HG03196 (cell line): ENCODE data around the gene TNK1.

Experiments
- ATAC-seq: cut with Tn5 transposase; IDR thresholded peaks from one replicate; pipeline ENCODE4 v1.9.1; 2021; ENCODE audit not compliant: unreplicated experiment

The TNK1 gene

GRCh38 chr17:7389924-7390910 lies 9.3 kb downstream of the TNK1 start:
- no peak for ATAC-seq

- no peak for ATAC-seq
Measured at GRCh38 chr17:7391307-7391706, 10.4 kb downstream of the TNK1 start.

GRCh38 chr17:7392696-7393612 lies 12.1 kb downstream of the TNK1 start:
- ATAC-seq = no peak

GRCh38 chr17:7393613-7394451 lies 12.9 kb downstream of the TNK1 start:
- ATAC-seq = peak; percentile 40

- peak; percentile 75 for ATAC-seq
Measured at GRCh38 chr17:7394452-7395191, 13.7 kb downstream of the TNK1 start, which contains the start of gene PLSCR3. Gene PLSCR3, minus strand, starts transcription at chr17:7394525. Its CDS starts 415 bp downstream, at chr17:7394110.

- ATAC-seq = no peak
Measured at GRCh38 chr17:7396147-7396546, 15.3 kb downstream of the TNK1 start.

- no peak for ATAC-seq
Measured at GRCh38 chr17:7398612-7399011, 17.7 kb downstream of the TNK1 start.

GRCh38 chr17:7403043-7403726 lies 22.3 kb downstream of the TNK1 start:
- peak; percentile 15 for ATAC-seq

GRCh38 chr17:7403727-7403976 lies 22.8 kb downstream of the TNK1 start:
- ATAC-seq = peak; percentile 5

GRCh38 chr17:7403977-7404736 lies 23.3 kb downstream of the TNK1 start, which contains the start of gene TMEM256:
Gene TMEM256, minus strand, starts transcription at chr17:7404097. Its CDS starts 13 bp downstream, at chr17:7404084.
- ATAC-seq = peak; percentile 82

GRCh38 chr17:7404737-7405349 lies 24.0 kb downstream of the TNK1 start:
- peak; percentile 9 for ATAC-seq

- ATAC-seq = no peak
Measured at GRCh38 chr17:7405350-7406234, 24.7 kb downstream of the TNK1 start.

GRCh38 chr17:7406235-7406825 lies 25.4 kb downstream of the TNK1 start:
- no peak for ATAC-seq

- ATAC-seq = no peak
Measured at GRCh38 chr17:7407082-7407481, 26.2 kb downstream of the TNK1 start.

GRCh38 chr17:7407485-7408251 lies 26.8 kb downstream of the TNK1 start, which contains the start of gene NLGN2:
Gene NLGN2, plus strand, starts transcription at chr17:7407845. Its CDS starts 411 bp downstream, at chr17:7408256.
- ATAC-seq = no peak

GRCh38 chr17:7408252-7408727 lies 27.4 kb downstream of the TNK1 start:
- ATAC-seq = no peak
